ENCODE measurements around the gene AKAIN1. TPM values are rescaled to one million over a fixed set of nuclear protein-coding genes. Genes with fewer than 3 reads are reported as not detected.

AKAIN1 gene
- total RNA-seq: not detected in 2 replicates

GRCh38 chr18:5197032-5197434, at the start of gene AKAIN1:
Gene AKAIN1, minus strand, starts transcription at chr18:5197257. Its CDS starts 204 bp downstream, at chr18:5197053.

Other genes starting within 250 kb of the AKAIN1 start
- gene ZBTB14, start 98.5 kb upstream of the AKAIN1 start, total RNA-seq: 7.8 and 9.1 TPM in 2 replicates

All from smooth muscle cell of bladder (primary cell).